HG03045 (cell line): ENCODE data around the gene IFNL3.
"Not testable (repeated sequence)": the region's sequence is repeated elsewhere in the genome, so short reads cannot be mapped to it uniquely, and the experiment has no call there.

Experiments
- ATAC-seq: cut with Tn5 transposase; IDR thresholded peaks from one replicate; pipeline ENCODE4 v1.9.1; 2021; ENCODE audit warnings: mild to moderate bottlenecking, moderate library complexity; ENCODE audit not compliant: unreplicated experiment

Gene IFNL3

DNA sequence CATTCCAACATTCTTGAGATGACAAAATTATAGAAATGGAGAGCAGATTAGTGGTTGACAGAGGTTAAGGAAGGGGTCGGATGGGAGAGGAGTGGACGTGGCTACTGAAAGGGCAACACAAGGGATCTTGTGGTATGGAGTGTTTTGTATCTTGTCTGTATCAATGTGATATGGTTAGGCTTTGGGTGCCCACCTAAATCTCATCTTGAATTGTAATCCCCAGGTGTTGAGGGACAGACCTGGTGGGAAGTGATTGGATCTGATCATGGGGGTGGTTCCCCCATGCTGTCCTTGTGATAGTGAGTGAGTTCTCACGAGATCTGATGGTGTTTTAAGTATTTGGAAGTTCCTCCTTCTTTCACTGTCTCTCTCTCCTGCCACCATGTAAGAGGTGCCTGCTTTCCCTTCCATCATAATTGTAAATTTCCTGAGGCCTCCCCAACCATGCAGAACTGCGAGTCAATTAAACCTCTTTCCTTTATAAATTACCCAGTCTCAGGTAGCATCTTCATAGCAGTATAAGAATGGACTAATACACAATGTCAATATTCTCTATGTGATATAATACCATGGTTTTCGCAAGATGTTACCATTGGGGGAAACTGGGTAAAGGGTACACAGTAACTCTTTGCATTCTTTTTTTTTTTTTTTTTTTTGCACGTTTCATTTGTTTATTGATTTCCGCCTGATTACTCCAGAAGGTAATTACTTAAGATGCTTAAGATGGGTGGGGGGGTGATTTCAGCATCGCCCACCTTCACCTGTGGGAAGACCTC is 8.8 kb upstream of the IFNL3 start:
- no peak for ATAC-seq

- no peak for ATAC-seq
Observed at GRCh38 chr19:39252458-39252857, 7.7 kb upstream of the IFNL3 start.

DNA sequence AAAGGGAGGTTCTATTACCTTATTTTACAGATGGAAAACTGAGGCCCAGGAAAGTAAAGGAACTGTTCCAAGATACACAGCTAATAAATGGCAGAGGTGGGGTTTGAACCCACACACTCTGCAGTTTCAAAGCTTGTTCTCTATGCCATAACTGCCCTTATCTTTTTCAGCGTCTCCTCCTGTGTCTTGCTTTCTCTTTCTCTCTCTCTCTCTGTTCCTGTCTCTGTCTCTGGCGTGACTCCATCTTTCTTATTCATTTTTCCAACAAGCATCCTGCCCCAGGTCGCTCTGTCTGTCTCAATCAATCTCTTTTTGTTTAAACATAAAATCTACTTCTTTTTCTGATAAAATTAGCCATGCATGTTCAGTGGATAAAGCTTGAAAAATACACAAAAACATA is 7.0 kb upstream of the IFNL3 start:
- no peak for ATAC-seq

- ATAC-seq, result no peak
Observed at GRCh38 chr19:39251081-39251480, 6.3 kb upstream of the IFNL3 start.

- no peak for ATAC-seq
Observed at GRCh38 chr19:39248806-39249205, 4.0 kb upstream of the IFNL3 start, which contains the start of gene IFNL4. Gene IFNL4, minus strand, starts transcription at chr19:39248856.

- no peak for ATAC-seq
Observed at GRCh38 chr19:39247701-39248664, 3.2 kb upstream of the IFNL3 start.

DNA sequence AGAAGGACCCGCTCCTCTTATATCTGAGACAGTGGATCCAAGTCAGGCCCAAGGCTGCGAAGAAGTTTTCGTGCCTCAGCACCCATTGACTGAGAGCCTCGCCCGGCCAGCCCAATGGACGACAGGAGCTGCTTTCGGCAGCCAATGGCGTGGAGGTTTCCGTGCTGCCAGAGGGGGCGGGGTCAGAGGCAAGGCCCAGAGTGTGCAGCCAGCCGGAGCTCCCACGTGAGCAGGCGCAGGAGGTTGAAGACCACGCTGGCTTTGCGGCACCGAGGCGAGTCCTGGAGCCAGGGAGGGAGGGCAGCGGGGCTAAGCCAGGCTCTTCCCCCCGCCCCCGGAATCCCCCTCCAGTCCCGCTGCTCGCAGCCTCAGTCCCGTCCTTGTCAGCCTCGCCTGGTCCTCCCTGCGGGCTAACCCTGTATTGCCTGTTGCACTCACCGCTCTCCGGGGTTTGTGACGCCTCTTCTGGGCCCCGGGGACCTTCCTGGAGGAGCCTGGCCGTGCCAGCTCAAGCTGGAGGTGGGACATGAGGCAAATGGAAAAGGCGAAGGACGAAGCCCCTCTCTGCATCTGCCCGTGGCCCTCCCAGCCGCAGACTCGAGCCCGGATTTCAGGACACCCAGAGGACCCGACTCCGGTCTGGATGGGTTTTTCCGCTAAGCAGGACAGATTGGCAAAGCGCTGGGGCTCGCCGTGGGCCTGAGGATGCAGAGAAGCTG is 2.3 kb upstream of the IFNL3 start:
- no peak for ATAC-seq

DNA sequence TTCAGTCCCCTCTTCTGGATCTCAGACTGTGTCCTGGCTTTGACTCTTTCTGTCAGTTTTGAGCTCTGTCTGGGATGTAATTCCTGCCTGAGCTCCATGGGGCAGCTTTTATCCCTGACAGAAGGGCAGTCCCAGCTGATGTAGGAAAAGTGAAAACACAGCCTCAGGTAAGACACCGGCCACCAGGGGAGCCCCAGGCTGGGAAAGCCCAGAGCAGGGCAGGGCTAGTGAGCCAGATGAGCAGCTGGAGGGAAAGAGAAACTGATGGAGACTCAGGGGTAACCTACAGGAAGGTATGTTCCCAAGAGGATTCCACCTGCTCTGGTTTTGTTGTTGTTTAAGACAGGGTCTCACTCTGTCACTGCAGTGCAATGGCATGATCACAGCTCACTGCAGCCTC is 360 bp upstream of the IFNL3 start:
- not testable (repeated sequence) for ATAC-seq

GRCh38 chr19:39243741-39244140 is 1.1 kb downstream of the IFNL3 start:
- not testable (repeated sequence) for ATAC-seq

DNA sequence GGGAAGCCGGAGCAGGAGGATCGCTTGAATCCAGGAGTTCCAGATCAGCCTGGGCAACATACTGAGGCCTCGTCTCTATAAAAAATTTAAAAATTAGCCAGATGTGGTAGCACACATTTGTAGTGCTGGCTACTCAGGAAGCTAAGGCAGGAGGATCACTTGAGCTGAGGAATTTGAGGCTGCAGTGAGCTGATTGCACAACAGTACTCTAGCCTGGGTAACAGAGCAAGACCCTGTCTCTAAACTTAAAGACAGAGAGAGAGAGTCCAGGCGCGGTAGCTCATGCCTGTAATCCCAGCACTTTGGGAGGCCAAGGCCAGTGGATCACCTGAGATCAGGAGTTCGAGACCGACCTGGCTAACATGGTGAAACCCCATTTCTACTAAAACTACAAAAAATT is 4.4 kb downstream of the IFNL3 start:
- no peak for ATAC-seq

DNA sequence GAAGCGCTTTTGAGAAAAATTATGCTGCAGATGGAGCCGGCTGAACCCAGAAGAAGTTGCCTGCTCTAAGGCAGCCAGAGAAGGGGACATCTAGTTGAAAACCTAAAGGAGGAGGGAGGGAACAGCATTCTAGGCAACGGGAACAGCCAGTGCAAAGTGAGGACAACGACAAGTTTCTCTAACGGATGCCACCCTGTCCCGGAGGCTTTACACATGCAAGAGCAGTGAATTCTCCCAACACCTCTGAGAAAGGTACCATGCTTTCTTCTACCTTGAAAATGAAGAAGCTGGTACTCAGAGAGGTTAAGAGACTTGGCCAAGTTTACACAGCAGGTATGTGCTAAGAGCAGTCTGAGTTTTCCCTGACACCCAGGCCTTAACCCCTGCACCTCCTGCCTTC is 5.9 kb downstream of the IFNL3 start:
- ATAC-seq, result no peak

GRCh38 chr19:39238209-39238608 is 6.6 kb downstream of the IFNL3 start:
- no peak for ATAC-seq

DNA sequence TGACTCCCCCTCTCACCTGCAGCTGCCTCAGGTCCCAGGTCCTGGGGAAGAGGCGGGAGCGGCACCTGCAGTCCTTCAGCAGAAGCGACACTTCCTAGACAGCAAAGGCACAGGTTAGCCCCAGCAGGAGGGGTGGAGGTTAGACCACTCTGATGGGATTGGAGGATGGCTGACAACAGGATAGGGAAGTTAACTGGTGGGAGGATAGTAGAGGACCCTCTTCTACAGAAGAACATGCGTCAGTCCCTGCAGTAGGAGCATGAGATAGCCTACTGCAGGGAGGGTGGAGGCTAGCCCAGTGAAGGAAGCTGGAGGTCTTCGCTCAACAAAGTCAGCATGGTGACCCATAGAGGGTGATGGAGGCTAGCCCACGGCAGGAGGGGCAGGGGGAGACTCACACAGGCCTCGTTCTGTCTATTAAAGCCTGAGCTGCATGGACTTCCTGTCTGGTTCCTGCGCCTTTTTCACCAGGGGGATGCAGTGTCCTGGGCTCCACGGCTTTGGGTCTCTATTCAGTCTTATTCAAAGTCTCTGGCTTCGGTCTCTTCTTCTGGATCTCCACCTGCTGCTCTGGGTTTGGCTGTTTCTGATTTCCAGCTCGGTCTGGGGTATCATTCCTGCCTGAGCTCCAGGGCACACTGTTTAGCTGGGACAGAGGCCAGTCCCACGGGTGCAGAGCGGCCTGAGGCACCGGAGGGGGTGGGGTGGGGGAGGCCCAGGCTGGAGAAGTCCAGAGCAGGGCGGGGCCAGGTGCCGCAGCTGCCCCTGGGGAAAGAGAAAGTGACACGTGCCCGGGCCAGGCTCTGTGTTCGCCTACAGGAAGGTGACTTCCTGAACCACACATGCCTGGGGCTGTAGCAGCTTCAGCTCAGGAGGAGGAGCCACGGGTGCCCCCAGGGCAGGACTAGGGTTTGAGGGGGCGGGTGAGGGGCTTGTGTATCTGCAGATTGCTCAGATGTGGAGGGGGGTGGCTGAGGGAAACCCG is 7.3 kb downstream of the IFNL3 start:
- no peak for ATAC-seq

GRCh38 chr19:39236527-39236926 is 8.3 kb downstream of the IFNL3 start:
- ATAC-seq, result no peak

DNA sequence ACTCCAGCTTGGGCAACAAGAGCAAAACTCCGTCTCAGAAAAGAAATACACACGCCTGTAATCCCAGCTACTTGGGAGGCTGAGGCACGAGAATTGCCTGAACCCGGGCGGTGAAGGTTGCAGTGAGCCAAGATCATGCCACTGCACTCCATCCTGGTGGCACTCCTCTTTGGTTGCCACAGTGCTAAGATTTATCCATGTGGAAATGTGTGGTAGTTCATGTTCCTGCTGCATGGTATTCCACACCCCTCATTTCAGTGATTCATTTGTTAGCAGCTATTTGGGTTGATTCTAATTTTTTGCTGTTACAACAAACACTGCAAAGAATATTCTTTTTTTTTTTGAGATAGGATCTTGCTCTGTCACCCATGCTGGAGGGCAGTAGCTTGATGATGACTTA is 12.1 kb downstream of the IFNL3 start:
- no peak for ATAC-seq

DNA sequence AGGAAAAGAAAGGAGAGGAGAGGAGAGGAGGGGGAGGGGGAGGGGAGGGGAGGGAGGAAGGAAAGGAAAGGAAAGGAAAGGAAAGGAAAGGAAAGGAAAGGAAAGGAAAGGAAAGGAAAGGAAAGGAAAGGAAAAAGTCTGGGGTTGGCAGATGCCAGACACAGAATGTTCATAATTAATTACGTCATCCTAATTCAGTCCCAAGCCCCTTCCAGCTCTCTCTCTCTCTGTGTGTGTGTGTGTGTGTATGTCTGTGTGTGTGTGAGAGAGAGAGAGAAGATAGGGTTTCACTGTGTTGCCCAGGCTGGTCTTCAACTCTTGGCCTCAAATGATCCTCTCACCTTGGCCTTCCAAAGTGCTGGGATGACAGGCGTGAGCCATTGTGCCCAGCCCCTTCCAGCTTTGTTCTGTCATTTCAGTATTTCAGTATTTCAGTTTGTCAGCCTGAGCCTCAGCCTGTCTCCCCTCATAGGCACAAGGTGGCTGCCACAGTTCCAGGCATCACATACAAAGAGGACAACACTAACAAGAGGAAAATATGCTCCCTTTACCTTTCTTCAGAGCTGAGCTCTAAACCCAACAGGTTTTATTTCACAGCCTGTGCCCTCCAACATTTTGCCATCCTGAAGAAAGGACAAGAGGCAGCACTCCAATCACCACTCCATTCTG is 14.6 kb downstream of the IFNL3 start:
- no peak for ATAC-seq

DNA sequence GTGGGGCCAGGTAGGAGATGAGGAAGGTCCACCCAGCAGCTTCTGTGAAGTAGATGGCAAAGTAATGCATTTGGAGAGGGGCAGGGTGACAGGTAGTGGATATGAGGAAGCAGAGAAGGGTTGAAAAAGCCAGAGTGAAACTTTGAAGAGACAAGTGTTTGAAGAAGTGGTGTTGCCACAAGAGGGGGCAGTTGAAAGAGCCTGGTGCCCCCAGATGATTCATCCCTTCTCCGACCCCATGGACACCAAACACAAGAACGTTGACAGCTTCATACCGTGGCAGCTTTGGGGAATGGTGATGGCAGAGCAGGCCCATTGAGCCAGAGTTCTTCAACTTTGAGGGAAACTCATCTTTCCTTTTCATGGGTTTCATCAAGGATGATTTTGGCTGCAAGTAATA is 19.9 kb downstream of the IFNL3 start:
- no peak for ATAC-seq

DNA sequence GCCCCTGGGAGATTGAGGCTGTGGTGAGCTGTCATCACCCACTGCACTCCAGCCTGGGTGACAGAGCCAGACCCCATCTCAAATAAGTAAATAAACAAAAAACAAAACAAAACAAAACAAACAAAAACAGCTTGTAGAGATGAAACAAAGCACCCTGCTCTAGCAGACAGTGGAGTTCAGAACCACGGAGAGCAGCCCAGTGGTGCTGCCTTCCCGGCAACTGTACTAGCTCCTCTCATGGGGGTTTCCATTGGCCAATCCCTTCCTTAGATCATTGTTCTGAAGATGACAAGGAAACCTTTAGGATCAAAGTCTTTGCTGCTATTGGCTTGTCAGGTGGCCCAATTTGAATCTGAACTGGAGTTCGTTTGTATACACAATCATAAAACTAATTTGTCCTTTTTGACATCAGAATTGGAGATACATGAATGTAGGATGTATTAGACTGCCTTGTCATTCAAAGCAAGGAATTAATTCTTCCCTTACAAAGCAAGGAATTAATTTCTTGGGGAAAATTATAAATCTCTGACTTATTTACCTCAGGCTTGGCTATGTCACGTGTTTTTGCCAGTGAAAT is 21.0 kb downstream of the IFNL3 start:
- ATAC-seq, result no peak

- ATAC-seq, result not testable (repeated sequence)
Observed at GRCh38 chr19:39219108-39219507, 25.7 kb downstream of the IFNL3 start.
